ENCODE results near the gene NBPF10.
"Not testable (repeated sequence)": the region's sequence is repeated elsewhere in the genome, so short reads cannot be mapped to it uniquely, and the experiment has no call there.

DNA sequence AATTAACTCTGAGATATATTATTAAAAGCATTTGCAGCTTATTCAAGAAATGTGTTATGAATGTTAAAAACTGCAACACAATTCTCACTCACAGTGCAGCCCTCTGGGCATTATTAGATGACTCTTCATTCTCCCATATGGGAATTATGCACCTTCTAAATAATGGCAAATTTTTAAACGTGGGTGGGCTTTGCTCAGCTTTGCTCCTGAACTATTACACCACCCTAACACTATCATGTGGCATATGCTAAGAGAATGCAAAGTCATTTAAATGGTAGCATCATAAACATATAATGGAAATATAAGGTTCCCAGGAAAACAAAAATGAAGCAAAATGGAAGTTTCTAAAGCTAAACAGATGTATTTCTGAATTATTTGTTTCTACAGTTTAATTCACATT lies 22.7 kb upstream of the NBPF10 start:
- not testable (repeated sequence) for TF ChIP-seq CTCF (IDR thresholded peaks at IDR 0.05; ENCODE audit: insufficient read depth, low read length, poor library complexity, severe bottlenecking); EZH2phosphoT487 (conservative IDR thresholded peaks at IDR 0.05; ENCODE audit: low read length)
